NOMO-1 treated with dmso at 0.1 percent for 144 hours (cell line): ENCODE measurements around the gene RAPGEF1.

Experiments used
- DNase-seq: peaks from one replicate; lab custom pipeline; 2025; ENCODE audit not compliant: unreplicated experiment; lab: John Stamatoyannopoulos, UW

The RAPGEF1 gene

DNA sequence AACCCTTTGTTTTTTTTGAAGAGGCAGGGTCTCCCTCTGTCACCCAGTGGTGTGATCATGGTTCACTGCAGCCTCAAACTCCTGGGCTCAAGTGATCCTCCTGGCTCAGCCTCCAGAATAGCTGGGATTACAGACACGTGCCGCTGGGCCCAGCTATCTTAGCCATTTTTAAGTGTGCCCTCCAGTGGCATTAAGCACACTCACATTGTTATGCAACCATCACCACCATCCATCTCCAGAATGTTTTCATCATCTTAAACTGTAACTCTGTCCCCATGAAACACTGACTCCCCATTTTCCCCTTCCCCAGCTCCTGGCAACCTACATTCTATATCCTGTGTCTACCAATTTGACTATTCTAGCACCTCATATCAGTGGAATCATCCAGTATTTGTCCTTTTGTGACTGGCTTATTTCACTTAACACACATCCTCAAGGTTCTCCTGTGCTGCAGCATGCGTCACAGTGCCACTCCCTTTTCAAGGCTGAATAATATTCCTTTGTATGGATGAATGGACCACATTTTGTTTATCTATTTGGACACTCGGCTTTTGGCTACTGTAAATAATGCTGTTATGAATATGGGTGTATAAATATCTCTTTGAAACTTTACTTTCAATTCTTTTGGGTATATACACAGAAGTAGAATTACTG, 12.5 kb upstream of the RAPGEF1 start:
- DNase-seq: no peak

DNA sequence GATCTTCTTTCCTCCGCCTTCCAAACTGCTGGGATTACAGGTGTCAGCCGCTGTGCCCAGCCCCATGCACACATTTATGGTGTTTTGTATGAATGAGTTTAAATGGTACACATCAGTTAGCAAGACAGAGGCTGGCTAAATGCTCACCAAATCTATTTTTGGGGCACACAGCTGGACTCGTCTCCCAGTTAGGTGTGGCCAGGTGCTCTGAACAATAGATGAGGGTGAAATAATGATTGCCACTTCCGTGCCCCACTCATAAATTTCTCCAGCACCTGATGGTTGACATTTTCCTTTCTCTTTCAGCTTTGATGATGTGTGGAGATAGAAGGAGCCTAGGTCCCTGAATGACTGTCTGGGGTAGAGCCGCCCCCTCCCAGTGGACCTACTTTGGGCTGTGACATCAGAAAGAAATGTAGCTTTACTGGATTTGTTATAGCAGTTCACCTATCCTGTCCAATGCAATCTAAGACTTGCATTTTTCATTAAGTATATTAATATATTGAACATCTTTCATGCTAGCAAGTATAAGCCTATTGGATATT, 8.6 kb upstream of the RAPGEF1 start:
- DNase-seq: no peak

DNA sequence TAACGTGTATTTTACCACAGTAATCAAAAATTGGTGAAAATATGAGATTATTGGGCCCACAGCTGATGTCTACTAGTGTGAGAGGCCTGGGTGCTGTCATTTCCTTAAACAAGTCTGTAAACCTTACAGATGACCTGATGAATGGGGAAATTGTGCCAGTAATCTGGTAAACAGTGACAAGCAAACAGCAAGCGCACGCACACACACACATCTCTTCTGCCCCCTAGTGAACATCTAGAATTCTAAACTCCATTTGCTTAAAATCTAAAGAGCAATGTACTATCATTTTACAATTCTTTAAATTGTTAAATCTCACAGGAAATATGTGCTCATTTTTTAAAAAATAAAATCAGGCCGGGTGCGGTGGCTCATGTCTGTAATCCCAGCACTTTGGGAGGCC, 7.5 kb upstream of the RAPGEF1 start:
- peak; percentile 63 for DNase-seq

- DNase-seq: no peak
Observed at GRCh38 chr9:131745610-131746009, 5.7 kb upstream of the RAPGEF1 start.

DNA sequence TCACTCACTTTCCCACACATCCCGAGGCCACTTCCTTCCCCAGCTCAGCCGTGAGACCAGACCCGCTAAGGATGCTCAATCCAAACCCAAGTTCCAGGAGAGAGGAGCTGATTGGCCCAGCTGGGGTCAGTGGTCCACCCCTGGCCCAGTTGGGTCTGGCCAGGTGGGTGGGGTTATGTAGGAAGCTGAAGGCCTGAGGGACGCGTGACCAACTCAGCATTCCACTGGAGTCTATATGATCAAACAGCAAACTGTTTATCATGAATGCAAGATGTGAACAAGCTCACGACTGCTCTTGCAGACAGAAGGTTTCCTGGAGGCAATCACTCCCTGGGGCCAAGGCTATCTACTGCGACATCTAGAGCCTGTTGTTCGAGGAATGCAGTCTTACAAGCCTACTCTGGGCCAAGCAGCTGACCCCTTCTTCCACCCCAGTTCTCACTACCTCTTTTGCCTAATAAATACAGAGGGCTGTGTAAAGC, 4.9 kb upstream of the RAPGEF1 start:
- DNase-seq: no peak

DNA sequence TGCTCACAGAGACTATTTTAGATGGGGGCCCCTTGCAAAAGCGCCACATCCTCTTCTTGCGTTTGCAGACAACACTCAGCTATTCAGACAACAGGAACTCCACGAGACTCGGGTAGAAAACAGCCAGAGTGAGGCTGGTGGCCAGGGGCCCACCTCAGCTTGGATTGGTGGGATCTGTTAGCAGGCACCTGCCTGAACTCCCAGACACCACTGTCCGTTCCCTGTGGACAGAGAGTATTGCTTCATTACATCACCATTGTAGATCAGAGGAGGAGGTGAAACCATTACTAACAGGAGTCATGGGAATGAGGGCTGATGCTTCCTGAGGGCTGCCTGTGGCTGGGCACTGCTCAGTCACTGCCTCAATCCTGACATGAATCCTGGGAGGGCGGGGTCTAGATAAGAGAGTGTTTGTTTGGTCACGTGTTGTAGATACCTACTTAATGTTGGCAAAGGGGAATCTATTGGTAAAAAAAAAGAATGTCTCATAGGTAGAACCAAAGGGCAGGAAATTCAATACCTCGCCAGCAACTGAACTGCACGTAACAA, 4.4 kb upstream of the RAPGEF1 start:
- DNase-seq: peak; percentile 76

DNA sequence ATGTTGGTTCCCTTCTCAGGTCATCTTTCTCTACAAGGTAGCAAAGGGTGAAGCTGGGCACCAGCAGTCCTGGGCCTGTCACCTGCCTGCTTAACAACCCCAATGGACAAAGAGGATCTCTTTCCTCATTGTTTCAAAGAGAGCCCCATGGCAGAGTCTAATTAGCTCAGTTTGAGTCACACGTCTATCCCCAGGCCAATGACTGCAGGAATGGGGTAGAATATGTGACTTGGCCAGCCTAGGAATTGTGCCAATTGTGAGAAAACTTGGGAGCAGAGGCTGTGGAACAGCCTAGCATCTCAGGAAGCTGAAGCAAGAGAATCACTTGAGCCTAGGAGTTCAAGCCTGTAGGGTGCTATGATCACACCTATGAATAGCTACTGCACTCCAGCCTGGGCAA, 3.6 kb upstream of the RAPGEF1 start:
- DNase-seq: no peak

DNA sequence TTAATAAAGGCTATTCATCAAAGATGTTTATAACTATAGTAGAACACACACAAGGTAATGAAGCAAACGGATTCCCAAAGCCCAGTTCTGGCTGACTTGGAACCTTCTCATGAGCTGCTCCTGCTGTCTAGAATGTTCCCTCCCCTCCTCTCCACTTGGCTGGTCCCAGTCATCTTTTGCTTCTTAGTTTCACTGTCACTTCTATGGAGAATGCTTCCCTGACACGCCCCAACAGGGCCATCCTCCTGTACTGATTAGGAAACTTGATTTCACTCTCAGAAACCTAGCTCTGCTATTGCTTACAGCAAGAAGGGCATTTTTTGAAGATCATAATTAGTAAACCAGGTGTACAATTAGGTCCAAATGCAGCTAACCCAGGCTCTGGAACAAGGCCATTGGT, 3.2 kb upstream of the RAPGEF1 start:
- no peak for DNase-seq

DNA sequence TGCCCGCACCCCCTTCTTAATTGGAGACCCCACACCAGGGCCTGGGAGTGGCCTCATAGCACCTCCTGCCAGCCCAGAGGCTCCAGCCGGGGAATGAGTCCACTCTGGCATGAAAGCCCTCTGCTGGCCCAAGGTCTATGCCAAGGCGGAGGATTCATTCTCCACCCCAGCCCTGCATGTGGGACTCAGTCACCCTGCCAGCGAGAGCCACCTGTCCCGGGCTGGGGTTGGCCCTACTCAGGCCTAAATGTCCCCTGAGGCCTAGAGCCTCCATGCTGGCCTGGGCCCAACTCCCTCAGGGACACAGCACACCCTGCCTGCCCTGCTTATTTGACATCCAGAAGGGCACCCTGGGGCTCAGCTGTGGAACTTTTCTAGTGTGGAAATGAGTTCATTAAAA, 1.0 kb upstream of the RAPGEF1 start:
- no peak for DNase-seq

DNA sequence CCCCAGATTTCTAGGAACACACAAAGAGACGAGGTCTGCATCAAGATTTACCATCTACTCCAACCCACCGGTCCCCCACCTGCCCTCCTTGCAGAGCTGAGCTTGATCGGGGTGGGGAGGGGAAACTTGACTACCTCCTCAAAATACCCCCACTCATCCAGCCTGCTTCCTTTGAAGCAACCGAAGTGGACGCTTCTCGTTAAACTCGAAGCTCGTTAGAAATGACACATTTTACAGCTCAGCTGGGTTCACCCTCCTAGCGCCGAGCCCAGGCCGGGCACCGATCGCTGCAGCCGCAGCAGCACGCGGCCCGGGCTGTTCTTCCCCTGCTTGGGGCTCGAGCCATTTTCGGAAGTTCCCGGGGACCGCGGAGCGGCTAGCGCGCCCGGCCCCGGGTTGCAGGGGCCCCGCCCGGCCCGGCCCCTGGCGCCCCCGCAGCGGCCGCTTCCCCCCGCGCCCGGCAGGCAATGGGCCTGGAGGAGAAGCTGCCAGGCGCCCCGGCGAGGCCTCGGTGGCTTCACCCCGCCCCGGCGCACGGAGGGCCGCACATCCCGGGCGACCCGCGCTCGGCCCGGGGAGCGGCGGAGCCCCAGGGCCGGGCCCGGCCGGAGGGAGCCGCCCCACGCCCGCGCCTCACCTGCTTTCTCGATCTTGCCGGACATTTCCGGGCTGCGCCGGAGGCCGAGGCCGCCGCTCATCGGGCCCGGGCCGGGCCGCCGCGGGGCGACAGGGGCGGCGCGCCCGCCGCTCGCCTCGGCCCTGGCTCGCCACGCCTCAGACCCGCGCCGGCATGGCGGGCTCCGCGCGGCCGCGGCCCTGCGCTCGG, 530 bp downstream of the RAPGEF1 start:
- DNase-seq: no peak

DNA sequence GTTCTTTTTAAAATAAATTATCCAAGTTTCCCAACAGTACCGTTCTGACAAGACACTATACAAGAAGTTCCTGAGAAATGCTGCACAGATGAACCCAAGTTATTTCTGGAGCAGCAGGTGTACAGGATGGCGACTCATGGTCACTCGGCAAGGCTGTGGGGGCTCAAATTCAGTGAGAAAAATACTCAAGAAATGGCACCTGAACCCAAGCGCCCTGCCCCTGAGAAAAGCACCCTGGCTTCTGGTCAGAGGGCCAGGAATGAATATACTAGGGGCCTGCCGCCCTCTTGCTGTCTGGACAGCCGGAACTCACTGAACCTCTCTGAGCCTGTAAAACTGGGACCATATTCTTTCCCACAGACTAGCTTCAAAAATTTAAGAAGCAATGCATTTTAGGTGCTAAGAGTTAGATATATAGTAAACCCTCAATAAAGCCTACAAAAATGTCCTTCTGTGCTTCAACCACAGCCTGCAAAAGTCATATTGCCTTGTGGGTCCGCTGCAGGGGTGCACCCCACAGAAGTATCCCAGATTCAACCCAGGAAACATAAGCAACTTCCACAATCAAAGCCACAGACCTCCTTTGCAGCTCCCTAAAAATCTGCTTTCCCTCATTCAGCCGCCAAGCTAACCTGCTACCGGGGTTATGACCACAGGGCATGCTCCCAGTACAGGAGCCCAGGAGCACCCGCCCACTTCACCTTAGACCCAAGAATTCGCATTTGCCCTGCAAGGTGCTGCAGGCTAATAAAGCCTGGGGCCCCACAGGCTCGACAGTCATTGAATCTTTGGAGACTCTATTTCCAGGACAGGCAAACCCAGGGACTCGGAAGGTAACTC, 1.4 kb downstream of the RAPGEF1 start:
- no peak for DNase-seq

- no peak for DNase-seq
Observed at GRCh38 chr9:131737426-131737825, 2.5 kb downstream of the RAPGEF1 start.

GRCh38 chr9:131736431-131736830, 3.4 kb downstream of the RAPGEF1 start:
- no peak for DNase-seq

GRCh38 chr9:131735238-131736128, 4.4 kb downstream of the RAPGEF1 start:
- DNase-seq: no peak

DNA sequence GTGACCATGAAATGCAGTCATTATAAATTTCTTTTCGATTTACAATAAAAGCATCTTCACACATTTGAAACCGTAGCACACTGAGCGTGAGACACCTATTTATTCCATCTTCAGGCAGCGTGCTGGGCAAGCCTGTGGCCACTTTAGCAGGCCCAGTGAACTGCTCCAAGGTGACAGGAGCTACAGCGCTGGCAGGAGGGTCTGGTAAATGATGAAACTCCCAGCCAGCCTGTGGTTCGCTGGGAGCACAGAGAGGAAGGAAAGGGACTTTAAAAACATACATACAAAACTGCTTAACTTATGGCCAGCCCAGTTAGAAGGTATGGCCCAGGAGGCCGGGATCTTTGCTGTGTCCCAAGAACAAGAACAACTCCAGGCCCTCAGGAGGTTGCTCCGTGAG, 5.1 kb downstream of the RAPGEF1 start:
- DNase-seq: no peak

DNA sequence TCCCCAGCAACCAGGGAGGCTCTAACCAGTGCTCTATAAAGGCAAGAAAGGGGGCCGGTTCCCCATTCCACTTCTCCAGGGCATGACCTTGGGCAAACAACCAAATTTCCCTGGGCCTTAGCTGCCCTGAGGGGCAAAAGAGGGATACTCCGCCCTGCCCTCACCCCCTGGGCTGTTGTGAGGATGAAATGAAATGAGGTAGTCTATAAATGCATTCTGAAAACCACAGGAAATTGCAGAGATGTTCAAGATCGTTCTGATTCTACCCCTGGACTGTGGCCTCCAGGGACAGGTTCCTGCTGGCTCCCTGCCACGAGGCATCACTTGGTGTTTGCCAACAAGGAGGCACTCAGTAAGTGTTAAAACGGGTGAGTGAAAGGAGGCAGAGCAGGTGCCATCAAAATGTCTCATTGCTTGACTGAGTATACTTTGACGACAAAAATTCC, 5.7 kb downstream of the RAPGEF1 start:
- DNase-seq: peak; percentile 74

GRCh38 chr9:131733541-131734061, 6.3 kb downstream of the RAPGEF1 start:
- DNase-seq: peak; percentile 31

- DNase-seq: peak; percentile 84
Observed at GRCh38 chr9:131732636-131733289, 7.1 kb downstream of the RAPGEF1 start.

GRCh38 chr9:131732061-131732526, 7.8 kb downstream of the RAPGEF1 start:
- no peak for DNase-seq
